GM21723 (cell line): ENCODE results near the gene RTN4R.

Source experiments
- ATAC-seq: cut with Tn5 transposase; IDR thresholded peaks from one replicate; pipeline ENCODE4 v1.9.1; 2021; ENCODE audit warnings: mild to moderate bottlenecking, moderate library complexity; ENCODE audit not compliant: unreplicated experiment

Gene RTN4R

DNA sequence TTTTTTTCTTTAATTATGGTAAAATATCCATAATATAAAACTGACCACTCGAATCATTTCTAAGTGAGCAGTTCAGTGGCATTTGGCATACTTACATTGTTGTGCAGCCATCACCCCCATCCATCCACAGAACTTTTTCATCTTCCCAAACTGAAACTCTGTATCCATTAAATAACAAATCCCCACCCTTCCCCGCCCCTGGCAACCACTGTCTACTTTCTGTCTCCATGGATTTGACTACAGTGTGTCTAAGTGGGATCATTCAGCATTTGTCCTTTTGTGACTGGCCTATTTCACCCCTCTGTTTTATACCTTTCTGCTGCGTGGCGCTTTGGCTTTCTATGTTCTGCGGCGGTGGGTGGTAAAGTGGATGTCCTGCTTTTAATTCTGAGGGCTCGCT, 49.1 kb downstream of the RTN4R start:
- ATAC-seq, result no peak

GRCh38 chr22:20218326-20218872, 49.7 kb downstream of the RTN4R start:
- no peak for ATAC-seq

GRCh38 chr22:20217563-20217962, 50.6 kb downstream of the RTN4R start:
- ATAC-seq, result no peak

GRCh38 chr22:20216863-20217499, 51.1 kb downstream of the RTN4R start:
- ATAC-seq, result no peak

- ATAC-seq, result no peak
Measured at GRCh38 chr22:20215742-20216141, 52.4 kb downstream of the RTN4R start.

DNA sequence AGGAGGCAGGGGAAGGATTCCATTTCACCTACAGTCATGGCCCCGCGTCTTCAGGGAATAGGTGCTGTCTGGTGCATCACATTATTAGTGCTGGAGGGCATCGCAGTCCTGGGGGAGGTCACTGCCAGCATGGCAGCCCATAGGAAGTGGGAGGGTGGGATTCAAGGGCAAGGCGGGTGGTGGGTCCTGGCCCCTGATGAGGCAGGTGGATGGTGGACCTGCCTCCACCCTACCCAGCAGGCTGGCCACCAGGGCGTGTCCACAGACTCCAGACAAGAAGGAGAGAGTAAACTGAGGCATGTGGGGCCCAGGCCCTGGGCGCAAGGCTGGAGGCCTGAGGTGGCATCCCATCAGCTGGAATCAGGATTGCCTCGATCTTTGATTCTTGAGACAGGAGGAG, 53.3 kb downstream of the RTN4R start:
- no peak for ATAC-seq

- no peak for ATAC-seq
Measured at GRCh38 chr22:20213833-20214708, 54.0 kb downstream of the RTN4R start.

- no peak for ATAC-seq
Measured at GRCh38 chr22:20212754-20213699, 55.1 kb downstream of the RTN4R start.

- ATAC-seq, result no peak
Measured at GRCh38 chr22:20211997-20212753, 55.9 kb downstream of the RTN4R start.

DNA sequence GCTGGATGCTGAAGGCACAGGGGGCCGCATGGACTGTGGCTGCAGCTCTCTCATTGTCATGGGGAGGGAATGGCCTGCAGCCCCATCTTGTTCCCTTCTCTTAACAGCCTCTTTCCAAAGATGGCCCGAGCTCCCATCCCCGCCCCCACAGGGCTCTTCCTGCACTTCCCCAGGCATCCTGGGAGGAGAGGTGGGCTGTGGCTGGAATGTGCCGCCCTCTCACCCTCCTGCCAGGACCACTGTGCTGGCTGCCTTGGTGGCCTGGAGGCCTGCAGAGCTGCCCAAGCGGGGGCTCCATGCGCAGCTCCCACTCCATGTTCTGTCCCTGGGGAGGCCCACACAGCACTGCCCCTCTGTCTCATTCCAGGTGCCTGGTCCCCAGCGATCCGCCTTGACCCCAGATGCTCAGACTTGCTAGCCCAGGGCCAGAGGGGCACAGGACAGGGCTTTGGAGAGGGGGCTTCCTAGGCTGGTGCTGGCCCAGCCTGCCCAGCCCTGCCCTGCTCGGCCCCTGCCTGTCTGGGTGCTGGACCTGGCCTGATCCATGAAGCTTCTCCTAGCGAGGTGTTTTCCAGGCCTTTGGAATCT, 56.6 kb downstream of the RTN4R start:
- no peak for ATAC-seq

DNA sequence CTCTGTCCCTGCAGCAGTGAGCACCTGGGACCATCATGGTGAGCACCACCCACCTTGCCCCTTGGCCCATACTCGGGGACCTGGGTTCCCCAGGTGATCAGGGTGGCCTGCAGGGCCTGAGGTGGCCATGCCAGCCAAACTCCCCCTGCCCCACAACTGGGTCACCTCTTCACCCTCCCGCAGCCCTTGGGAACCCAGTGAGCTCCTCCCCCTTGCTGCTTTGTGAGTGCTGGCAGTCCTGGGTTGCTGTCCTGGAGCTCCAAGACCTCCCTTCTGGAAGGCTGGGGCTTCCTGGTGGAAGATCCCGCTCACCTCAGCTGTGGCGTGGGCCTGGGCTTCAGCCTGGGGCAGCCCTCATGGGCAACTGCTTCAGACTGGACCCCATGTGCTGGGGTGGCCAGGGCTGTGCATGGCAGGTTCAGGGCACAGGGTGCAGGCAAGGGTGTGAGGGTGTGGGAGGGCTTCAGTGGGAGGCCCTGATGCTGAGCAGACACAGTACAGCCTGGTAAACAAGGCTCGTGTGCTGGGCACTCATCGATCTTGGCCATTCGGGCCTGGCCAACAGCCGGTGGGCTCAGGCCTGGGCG, 57.6 kb downstream of the RTN4R start:
- ATAC-seq, result no peak

DNA sequence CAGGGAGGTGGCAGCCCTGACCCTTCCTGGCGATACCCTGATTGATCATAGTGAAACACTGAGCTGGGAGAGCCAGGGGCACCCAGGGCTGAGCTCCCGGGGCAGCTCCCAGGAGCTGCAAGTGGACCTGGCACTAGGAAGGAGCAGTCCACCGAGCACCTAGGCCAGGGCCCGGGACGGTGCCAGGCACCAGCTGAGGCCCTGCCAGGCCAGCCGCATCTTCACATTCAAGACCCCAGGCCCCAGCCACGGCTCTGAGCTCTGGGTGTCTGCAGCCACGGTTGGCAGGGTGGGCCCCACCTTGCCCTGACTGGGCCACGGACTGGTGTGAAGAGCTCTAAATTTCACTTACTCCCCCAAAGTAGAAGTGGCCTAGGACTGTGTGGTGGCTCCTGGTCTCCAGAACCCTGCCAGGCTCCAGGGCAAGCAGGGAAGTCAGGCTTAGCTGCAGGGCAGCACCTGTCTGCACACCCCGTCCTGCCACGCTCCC, 58.3 kb downstream of the RTN4R start:
- ATAC-seq, result no peak

DNA sequence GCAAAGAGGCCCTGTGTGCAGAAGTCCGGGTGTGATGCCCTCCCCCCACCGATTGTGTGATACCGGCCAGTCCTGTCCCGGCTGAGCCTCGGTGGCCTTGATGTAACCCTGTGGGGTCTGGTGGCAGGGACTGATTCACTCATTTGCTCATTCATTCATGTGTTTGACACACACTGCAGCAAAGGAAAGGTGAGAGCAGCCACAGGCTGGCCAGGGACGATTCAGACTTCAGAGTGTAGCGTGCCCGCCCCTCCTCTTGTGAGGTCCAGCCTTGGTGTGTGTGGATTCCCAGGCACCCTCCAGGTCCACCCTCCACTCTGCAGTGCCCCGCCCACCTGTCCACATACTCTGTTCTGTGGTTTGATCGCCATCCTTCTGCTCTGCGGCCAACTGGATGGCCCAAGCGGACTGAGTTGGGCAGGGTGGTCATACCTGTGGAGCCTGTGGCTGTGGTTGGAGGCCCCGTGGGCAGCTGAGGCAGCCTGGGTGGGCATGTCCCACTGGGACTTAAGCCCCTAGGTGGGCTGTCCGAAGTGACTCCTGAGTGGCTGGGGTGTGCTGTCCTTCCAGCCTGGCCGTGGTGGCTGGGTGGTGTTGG, 59.3 kb downstream of the RTN4R start:
- no peak for ATAC-seq

DNA sequence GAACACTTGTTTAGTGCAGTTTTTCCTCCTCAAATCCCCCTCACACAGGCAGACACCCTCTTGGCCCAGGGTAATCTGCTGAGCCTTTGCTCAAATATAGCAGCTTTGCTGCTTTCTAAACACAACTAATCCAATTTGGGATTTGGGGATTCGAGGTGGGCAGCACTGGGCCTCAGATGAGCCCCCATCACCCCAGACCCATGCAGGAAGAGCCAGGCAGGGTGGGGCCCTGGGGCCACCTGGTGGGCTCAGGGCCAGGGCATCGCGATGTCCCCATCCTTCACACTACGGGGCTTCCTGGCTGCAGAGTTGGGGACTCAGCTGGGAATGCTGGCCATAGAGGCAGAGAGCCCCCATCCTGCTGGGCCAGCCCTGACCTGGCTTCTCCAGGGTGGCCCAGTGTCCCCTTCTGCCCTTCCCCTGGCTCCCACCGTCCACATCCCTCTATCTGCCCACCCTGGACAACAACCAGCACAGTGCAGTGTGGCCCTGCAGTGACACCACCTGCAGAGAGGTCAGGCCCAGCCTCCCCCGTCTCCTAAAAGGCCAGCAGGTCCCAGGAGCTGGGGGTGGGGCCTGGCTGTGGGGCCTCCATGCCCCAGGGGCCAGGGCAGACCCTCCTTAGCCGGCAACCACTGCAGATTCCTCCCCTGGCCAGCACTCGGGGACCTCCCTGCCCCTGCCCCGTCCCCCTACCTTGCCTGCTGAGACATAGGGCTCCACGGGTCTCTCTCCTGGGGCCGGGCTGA, 60.7 kb downstream of the RTN4R start:
- no peak for ATAC-seq

- no peak for ATAC-seq
Measured at GRCh38 chr22:20206709-20207215, 61.4 kb downstream of the RTN4R start.

- ATAC-seq, result peak; percentile 79
Measured at GRCh38 chr22:20205964-20206708, 62.0 kb downstream of the RTN4R start.

GRCh38 chr22:20205464-20205963, 62.6 kb downstream of the RTN4R start:
- ATAC-seq, result no peak
